Esophagus muscularis mucosa (tissue), 4 donors: ENCODE data around the gene PTPN2. TPM values are rescaled to one million over a fixed set of nuclear protein-coding genes. Genes with fewer than 3 reads are reported as not detected.
"Not testable (repeated sequence)": the region's sequence is repeated elsewhere in the genome, so short reads cannot be mapped to it uniquely, and the experiment has no call there.

ENCODE experiments used
- DNase-seq: peaks from one replicate; pipeline ENCODE4 v3.0.0-alpha.2; 2017; ENCODE audit errors: extremely low spot score
- H3K27ac ChIP-seq, 4 donors: fragments of 200-600 bp; sonication (generic); replicated peaks in 1 of 4; 1 replicate in 3 of 4; 2 replicates in 1 of 4; pipeline ENCODE4 v1.5.1; 2016 to 2019; ENCODE audit warnings: mild to moderate bottlenecking in 1 of 4
- H3K27me3 ChIP-seq, 4 donors: fragments of 200-600 bp; sonication (generic); one replicate each; pipeline versions ENCODE4 v1.5.1 to v1.6.0; 2016 to 2019
- H3K36me3 ChIP-seq, 4 donors: fragments of 200-600 bp; sonication (generic); one replicate each; pipeline ENCODE4 v1.5.1; 2016 to 2019
- H3K4me1 ChIP-seq, 4 donors: fragments of 200-600 bp; sonication (generic); one replicate each; pipeline ENCODE4 v1.5.1; 2016 to 2019
- H3K4me3 ChIP-seq, 4 donors: fragments of 200-600 bp; sonication (generic); 1 replicate in 2 of 4; 2 replicates in 2 of 4; pipeline ENCODE4 v1.5.1; 2016 to 2019; ENCODE audit warnings: mild to moderate bottlenecking in 4 of 4, moderate library complexity in 1 of 4
- H3K9me3 ChIP-seq, 4 donors: fragments of 200-600 bp; sonication (generic); 1 replicate in 3 of 4; 2 replicates in 1 of 4; pipeline ENCODE4 v1.5.1; 2016 to 2019
- CTCF ChIP-seq, 3 experiments: fragments of 200-600 bp in 2 of 3; fragments of 450-650 bp in 1 of 3; sonication (generic) in 2 of 3; IDR thresholded peaks; one replicate each; pipeline ENCODE4 v1.5.1; 2017 to 2019; ENCODE audit warnings: antibody characterized with exemption in 3 of 3, mild to moderate bottlenecking in 2 of 3, moderate library complexity in 1 of 3
- EP300 ChIP-seq: sonication (generic); formaldehyde crosslinking; IDR thresholded peaks from one replicate; pipeline ENCODE4 v1.6.1; 2017; ENCODE audit warnings: antibody characterized with exemption
- POLR2A ChIP-seq: fragments of 450-650 bp; IDR thresholded peaks from one replicate; pipeline ENCODE4 v1.6.1; 2017; ENCODE audit warnings: antibody characterized with exemption, moderate library complexity, mild to moderate bottlenecking, low read depth
- POLR2AphosphoS5 ChIP-seq, 2 donors: sonication (generic); formaldehyde crosslinking; IDR thresholded peaks; one replicate each; pipeline ENCODE4 v1.6.1; 2017; ENCODE audit warnings: antibody characterized with exemption in 2 of 2
- WGBS: methylation state at CpG from one replicate; pipeline ENCODE4 v1.1.5; 2018; 5-methylcytosine and 5-hydroxymethylcytosine counted together
- intact Hi-C: fragments of 100-400 bp; cut with DNase I; formaldehyde crosslinking; loops from one replicate; pipeline ENCODE4 v1.15.1; 2023
- total RNA-seq, 4 donors: library from RNA; depleted of rRNA; stranded (reverse); fragments of >200 nt; gene quantifications; one replicate each; pipeline versions ENCODE4 v1.1.0 to v1.2.1, GENCODE V29; 2016

Gene PTPN2
- total RNA-seq, 4 donors from 2014 or later: 14.3 to 27.5 (median 18.0) TPM

- H3K27me3 ChIP-seq: no peaks in the 10 kb centered on the region
- DNase-seq: no peak
- no peaks in the 10 kb centered on the region for H3K36me3 ChIP-seq
- peak overlapping the region; percentile 97 to 99 (median 98) for H3K27ac ChIP-seq
- TF ChIP-seq POLR2AphosphoS5 (IDR thresholded peaks at IDR 0.05): no peak
- TF ChIP-seq EP300: no peak
- no peak for TF ChIP-seq CTCF (IDR thresholded peaks at IDR 0.05)
- no peak for TF ChIP-seq POLR2A
- intact Hi-C loops: loop anchor here (10.0 kb wide), 1 partner anchor 508 kb away; the partner anchor contains the start of gene AFG3L2
- H3K4me3 ChIP-seq: peak overlapping the region; percentile 72 to 93 (median 76)
- peaks cover 7 to 40% (median 34%) of the 10 kb centered on the region in 4 donors for H3K4me1 ChIP-seq
- 5% methylated on average over 22 of the region's 22 CpGs for WGBS
- no peaks in the 10 kb centered on the region for H3K9me3 ChIP-seq
Observed at GRCh38 chr18:12882453-12883371, 1.3 kb downstream of the PTPN2 start.

- WGBS: 84% methylated on average over 2 of the region's 2 CpGs
- Histone ChIP-seq H3K27me3 (no peaks in the 10 kb centered on the region), H3K9me3 (no peaks in the 10 kb centered on the region), H3K4me3 (no peak overlapping the region), H3K4me1 (peaks cover 7 to 40% (median 32%) of the 10 kb centered on the region in 4 donors), H3K36me3 (peaks cover 0 to 5% (median 0%) of the 10 kb centered on the region in 4 donors), H3K27ac (peak overlapping the region in 2 of 4 donors; percentile 11 to 43)
- no peak for DNase-seq
- intact Hi-C loops: loop anchor here (10.0 kb wide), 1 partner anchor 506 kb away; the partner anchor contains the start of gene AFG3L2
- TF ChIP-seq POLR2A: no peak
- TF ChIP-seq POLR2AphosphoS5 (IDR thresholded peaks at IDR 0.05): no peak
- TF ChIP-seq CTCF (IDR thresholded peaks at IDR 0.05): no peak
- no peak for TF ChIP-seq EP300
Observed at GRCh38 chr18:12880541-12880910, 3.5 kb downstream of the PTPN2 start.

- Histone ChIP-seq H3K27ac (peak overlapping the region in 2 of 4 donors; percentile 11 to 43), H3K4me3 (no peak overlapping the region), H3K27me3 (no peaks in the 10 kb centered on the region), H3K36me3 (peaks cover 0 to 5% (median 0%) of the 10 kb centered on the region in 4 donors), H3K4me1 (peaks cover 7 to 38% (median 27%) of the 10 kb centered on the region in 4 donors), H3K9me3 (no peaks in the 10 kb centered on the region)
- WGBS: 85% methylated on average over 8 of the region's 8 CpGs
- intact Hi-C loops: loop anchor here (10.0 kb wide), 1 partner anchor 505 kb away; the partner anchor contains the start of gene AFG3L2
- TF ChIP-seq POLR2AphosphoS5 (IDR thresholded peaks at IDR 0.05) (no peak), EP300 (no peak), CTCF (IDR thresholded peaks at IDR 0.05) (no peak), POLR2A (no peak)
- no peak for DNase-seq
Observed at GRCh38 chr18:12879840-12880540, 4.0 kb downstream of the PTPN2 start.

GRCh38 chr18:12874992-12875391 is 9.0 kb downstream of the PTPN2 start:
- WGBS: 89% methylated on average over 2 of the region's 2 CpGs

GRCh38 chr18:12873961-12874567 is 10.0 kb downstream of the PTPN2 start:
- intact Hi-C loops, H3K27me3 ChIP-seq: not testable (repeated sequence)
- WGBS: no CpG with 5 or more reads among the region's 48 CpGs

More at GRCh38 chr18:12874992-12875391, 9.0 kb downstream of the PTPN2 start:
- H3K36me3 ChIP-seq, DNase-seq, H3K9me3 ChIP-seq, H3K4me3 ChIP-seq, H3K27me3 ChIP-seq, H3K27ac ChIP-seq, intact Hi-C loops: not testable (repeated sequence)
- H3K4me1 ChIP-seq: peaks cover 0 to 11% (median 7%) of the 10 kb centered on the region in 4 donors

More at GRCh38 chr18:12873961-12874567, 10.0 kb downstream of the PTPN2 start:
- not testable (repeated sequence) for H3K4me3 ChIP-seq, DNase-seq, H3K9me3 ChIP-seq, H3K4me1 ChIP-seq, H3K36me3 ChIP-seq, H3K27ac ChIP-seq
